ENCODE measurements around the gene RALY.
A peak's percentile ranks its signal among the peaks of the same experiment; 100 is the strongest.

The RALY gene

GRCh38 chr20:34104059-34104458 lies 110.3 kb downstream of the RALY start:
- H3K27ac ChIP-seq (ENCODE audit: low read depth, low read length): no peak overlapping the region

GRCh38 chr20:34105978-34106675 lies 112.4 kb downstream of the RALY start:
- H3K18ac ChIP-seq (ENCODE audit: low read length): peak overlapping the region; percentile 35
- H3K4me2 ChIP-seq (ENCODE audit: low read length): no peak overlapping the region
- peaks cover 0 to 5% of the 10 kb centered on the region in 2 experiments for H3K4me1 ChIP-seq (ENCODE audit: control insufficient read depth in 1 of 2, insufficient read depth in 2 of 2, low read length in 2 of 2)
- no peaks in the 10 kb centered on the region for H3K79me1 ChIP-seq (ENCODE audit: low read length)
- no peak overlapping the region for H4K91ac ChIP-seq (ENCODE audit: low read depth, low read length)
- no peak overlapping the region for H3K27ac ChIP-seq (ENCODE audit: low read depth, low read length)
- peak overlapping the region; percentile 64 for H3K4ac ChIP-seq (ENCODE audit: low read depth, low read length)
- H3K14ac ChIP-seq (ENCODE audit: low read length): no peak overlapping the region
- no peak for DNase-seq
- H3K9me3 ChIP-seq (ENCODE audit: insufficient read depth, low read depth, low read length): no peaks in the 10 kb centered on the region
- peaks cover 19 to 29% of the 10 kb centered on the region in 2 experiments for H3K36me3 ChIP-seq (ENCODE audit: control insufficient read depth in 1 of 2, insufficient read depth in 2 of 2, low read length in 2 of 2)
- H4K8ac ChIP-seq (ENCODE audit: low read depth, low read length): no peak overlapping the region
- H2BK120ac ChIP-seq (ENCODE audit: insufficient read depth, low read length, poor library complexity): no peak overlapping the region
- no peak overlapping the region for H2AFZ ChIP-seq (ENCODE audit: insufficient read depth, low read length, poor library complexity)
- no peak overlapping the region for H3K9ac ChIP-seq (ENCODE audit: low read length)
- H2BK12ac ChIP-seq (ENCODE audit: low read length): no peak overlapping the region
- H4K12ac ChIP-seq (ENCODE audit: low read depth, low read length): no peak overlapping the region
- no peak overlapping the region for H3K4me3 ChIP-seq (ENCODE audit: low read depth, low read length)
- H2AK5ac ChIP-seq (ENCODE audit: low read length): no peak overlapping the region
- no peak overlapping the region for H3K23ac ChIP-seq (ENCODE audit: low read length)
- no CpG with 5 or more reads among the region's 3 CpGs for WGBS (ENCODE audit: extremely low coverage, insufficient coverage, insufficient read length)
- H3K27me3 ChIP-seq (ENCODE audit: insufficient read depth, low read length): no peaks in the 10 kb centered on the region
- no peak overlapping the region for H2BK5ac ChIP-seq (ENCODE audit: low read depth, low read length, poor library complexity)
- H3K79me2 ChIP-seq (ENCODE audit: control insufficient read depth, insufficient read depth, low read length, poor library complexity): peaks cover 20% of the 10 kb centered on the region

More at GRCh38 chr20:34104059-34104458, 110.3 kb downstream of the RALY start:
- no peak for DNase-seq
- no peak overlapping the region for H3K4me3 ChIP-seq (ENCODE audit: low read depth, low read length)
- no peak overlapping the region for H2BK5ac ChIP-seq (ENCODE audit: low read depth, low read length, poor library complexity)
- no peak overlapping the region for H3K18ac ChIP-seq (ENCODE audit: low read length)
- no peak overlapping the region for H4K12ac ChIP-seq (ENCODE audit: low read depth, low read length)
- no peak overlapping the region for H2BK120ac ChIP-seq (ENCODE audit: insufficient read depth, low read length, poor library complexity)
- no peak overlapping the region for H4K91ac ChIP-seq (ENCODE audit: low read depth, low read length)
- no peaks in the 10 kb centered on the region for H3K9me3 ChIP-seq (ENCODE audit: insufficient read depth, low read depth, low read length)
- no peak overlapping the region for H3K9ac ChIP-seq (ENCODE audit: low read length)
- no peak overlapping the region for H3K14ac ChIP-seq (ENCODE audit: low read length)
- no peaks in the 10 kb centered on the region for H3K27me3 ChIP-seq (ENCODE audit: insufficient read depth, low read length)
- H3K36me3 ChIP-seq (ENCODE audit: control insufficient read depth in 1 of 2, insufficient read depth in 2 of 2, low read length in 2 of 2): peaks cover 26 to 42% of the 10 kb centered on the region in 2 experiments
- no peak overlapping the region for H2AK5ac ChIP-seq (ENCODE audit: low read length)
- no peaks in the 10 kb centered on the region for H3K79me1 ChIP-seq (ENCODE audit: low read length)
- H3K4me1 ChIP-seq (ENCODE audit: control insufficient read depth in 1 of 2, insufficient read depth in 2 of 2, low read length in 2 of 2): no peaks in the 10 kb centered on the region
- WGBS (ENCODE audit: extremely low coverage, insufficient coverage, insufficient read length): no CpG with 5 or more reads among the region's 3 CpGs
- no peak overlapping the region for H3K4ac ChIP-seq (ENCODE audit: low read depth, low read length)
- H2BK12ac ChIP-seq (ENCODE audit: low read length): no peak overlapping the region
- no peak overlapping the region for H2AFZ ChIP-seq (ENCODE audit: insufficient read depth, low read length, poor library complexity)
- no peak overlapping the region for H3K23ac ChIP-seq (ENCODE audit: low read length)
- H3K4me2 ChIP-seq (ENCODE audit: low read length): no peak overlapping the region
- H3K79me2 ChIP-seq (ENCODE audit: control insufficient read depth, insufficient read depth, low read length, poor library complexity): peaks cover 8% of the 10 kb centered on the region
- H4K8ac ChIP-seq (ENCODE audit: low read depth, low read length): no peak overlapping the region

- Histone ChIP-seq H4K8ac (ENCODE audit: low read depth, low read length) (no peak overlapping the region), H3K18ac (ENCODE audit: low read length) (no peak overlapping the region), H2AFZ (ENCODE audit: insufficient read depth, low read length, poor library complexity) (no peak overlapping the region), H3K79me1 (ENCODE audit: low read length) (peaks cover 14% of the 10 kb centered on the region), H2AK5ac (ENCODE audit: low read length) (no peak overlapping the region), H2BK12ac (ENCODE audit: low read length) (no peak overlapping the region), H3K4me2 (ENCODE audit: low read length) (no peak overlapping the region), H4K91ac (ENCODE audit: low read depth, low read length) (no peak overlapping the region), H3K9ac (ENCODE audit: low read length) (no peak overlapping the region), H3K4ac (ENCODE audit: low read depth, low read length) (peak overlapping the region; percentile 90), H2BK5ac (ENCODE audit: low read depth, low read length, poor library complexity) (no peak overlapping the region), H3K4me1 (ENCODE audit: control insufficient read depth in 1 of 2, insufficient read depth in 2 of 2, low read length in 2 of 2) (peaks cover 0 to 5% of the 10 kb centered on the region in 2 experiments), H3K27me3 (ENCODE audit: insufficient read depth, low read length) (no peaks in the 10 kb centered on the region), H3K4me3 (ENCODE audit: low read depth, low read length) (no peak overlapping the region), H3K36me3 (ENCODE audit: control insufficient read depth in 1 of 2, insufficient read depth in 2 of 2, low read length in 2 of 2) (peaks cover 11 to 16% of the 10 kb centered on the region in 2 experiments), H3K9me3 (ENCODE audit: insufficient read depth, low read depth, low read length) (no peaks in the 10 kb centered on the region), H3K14ac (ENCODE audit: low read length) (no peak overlapping the region), H3K27ac (ENCODE audit: low read depth, low read length) (no peak overlapping the region), H2BK120ac (ENCODE audit: insufficient read depth, low read length, poor library complexity) (no peak overlapping the region), H4K12ac (ENCODE audit: low read depth, low read length) (no peak overlapping the region), H3K23ac (ENCODE audit: low read length) (no peak overlapping the region), H3K79me2 (ENCODE audit: control insufficient read depth, insufficient read depth, low read length, poor library complexity) (peaks cover 29% of the 10 kb centered on the region)
- DNase-seq: no peak
- WGBS (ENCODE audit: extremely low coverage, insufficient coverage, insufficient read length): no CpG with 5 or more reads among the region's 4 CpGs
Measured at GRCh38 chr20:34108616-34109174, 115.0 kb downstream of the RALY start.

GRCh38 chr20:34109442-34109841 lies 115.7 kb downstream of the RALY start:
- no peak overlapping the region for H3K18ac ChIP-seq (ENCODE audit: low read length)
- H3K79me1 ChIP-seq (ENCODE audit: low read length): peaks cover 14% of the 10 kb centered on the region
- H3K36me3 ChIP-seq (ENCODE audit: control insufficient read depth in 1 of 2, insufficient read depth in 2 of 2, low read length in 2 of 2): peaks cover 9 to 11% of the 10 kb centered on the region in 2 experiments
- no peak overlapping the region for H2BK120ac ChIP-seq (ENCODE audit: insufficient read depth, low read length, poor library complexity)
- H2AK5ac ChIP-seq (ENCODE audit: low read length): no peak overlapping the region
- no peak overlapping the region for H2AFZ ChIP-seq (ENCODE audit: insufficient read depth, low read length, poor library complexity)
- H3K14ac ChIP-seq (ENCODE audit: low read length): no peak overlapping the region
- no peaks in the 10 kb centered on the region for H3K27me3 ChIP-seq (ENCODE audit: insufficient read depth, low read length)
- H3K79me2 ChIP-seq (ENCODE audit: control insufficient read depth, insufficient read depth, low read length, poor library complexity): peaks cover 29% of the 10 kb centered on the region
- H4K91ac ChIP-seq (ENCODE audit: low read depth, low read length): no peak overlapping the region
- H3K9ac ChIP-seq (ENCODE audit: low read length): no peak overlapping the region
- no peak overlapping the region for H3K23ac ChIP-seq (ENCODE audit: low read length)
- no peaks in the 10 kb centered on the region for H3K9me3 ChIP-seq (ENCODE audit: insufficient read depth, low read depth, low read length)
- no peak overlapping the region for H2BK5ac ChIP-seq (ENCODE audit: low read depth, low read length, poor library complexity)
- no peak overlapping the region for H3K27ac ChIP-seq (ENCODE audit: low read depth, low read length)
- peaks cover 0 to 5% of the 10 kb centered on the region in 2 experiments for H3K4me1 ChIP-seq (ENCODE audit: control insufficient read depth in 1 of 2, insufficient read depth in 2 of 2, low read length in 2 of 2)
- no CpG with 5 or more reads among the region's 6 CpGs for WGBS (ENCODE audit: extremely low coverage, insufficient coverage, insufficient read length)
- no peak overlapping the region for H4K8ac ChIP-seq (ENCODE audit: low read depth, low read length)
- H3K4me3 ChIP-seq (ENCODE audit: low read depth, low read length): no peak overlapping the region
- no peak overlapping the region for H2BK12ac ChIP-seq (ENCODE audit: low read length)
- H3K4ac ChIP-seq (ENCODE audit: low read depth, low read length): peak overlapping the region; percentile 38
- H4K12ac ChIP-seq (ENCODE audit: low read depth, low read length): no peak overlapping the region
- H3K4me2 ChIP-seq (ENCODE audit: low read length): no peak overlapping the region
- DNase-seq: no peak

Measured in trophoblast cell (in vitro differentiated cells and primary cell).